Kidney (tissue), 14 donors: ENCODE results near the gene IL4R. TPM values are rescaled to one million over a fixed set of nuclear protein-coding genes. Genes with fewer than 3 reads are reported as not detected.

Source experiments
- DNase-seq, 5 donors: peaks; one replicate each; pipeline ENCODE4 v3.0.0-alpha.2; 2013 to 2020
- FAIRE-seq: peaks from 2 replicates; lab custom pipeline; 2012; peaks lifted over from hg19 to GRCh38; lab: Jason Lieb, UNC
- H3K27ac ChIP-seq, 2 donors: one replicate each; pipeline ENCODE4 v1.7.0; 2013; ENCODE audit warnings: low read depth in 2 of 2, low read length in 2 of 2, inconsistent platforms in 1 of 2
- H3K27me3 ChIP-seq: one replicate; pipeline ENCODE4 v1.7.1; 2013; ENCODE audit warnings: low read length, inconsistent platforms; ENCODE audit not compliant: control insufficient read depth, insufficient read depth
- H3K36me3 ChIP-seq, 3 donors: one replicate each; pipeline versions ENCODE4 v1.7.0 to v1.7.1; 2013; ENCODE audit warnings: low read length in 3 of 3, control low read depth in 1 of 3, inconsistent platforms in 1 of 3; ENCODE audit not compliant: insufficient read depth in 3 of 3, control insufficient read depth in 2 of 3
- H3K4me1 ChIP-seq, 3 donors: one replicate each; pipeline versions ENCODE4 v1.7.0 to v1.7.1; 2013; ENCODE audit warnings: low read length in 3 of 3, inconsistent platforms in 1 of 3, low read depth in 1 of 3; ENCODE audit not compliant: control insufficient read depth in 2 of 3, insufficient read depth in 2 of 3
- H3K4me3 ChIP-seq, 3 donors: one replicate each; pipeline versions ENCODE4 v1.7.0 to v1.8.1; 2013; ENCODE audit warnings: low read length in 3 of 3, control low read depth in 1 of 3, inconsistent platforms in 1 of 3
- H3K9ac ChIP-seq, 3 donors: one replicate each; pipeline versions ENCODE4 v1.7.0 to v1.7.1; 2013; ENCODE audit warnings: low read length in 3 of 3, control low read depth in 1 of 3, inconsistent platforms in 1 of 3
- H3K9me3 ChIP-seq, 3 donors: one replicate each; pipeline versions ENCODE4 v1.7.0 to v1.7.1; 2013; ENCODE audit warnings: low read length in 3 of 3, control low read depth in 1 of 3, inconsistent platforms in 1 of 3; ENCODE audit not compliant: control insufficient read depth in 2 of 3, insufficient read depth in 1 of 3
- intact Hi-C: fragments of 100-400 bp; cut with DNase I; formaldehyde crosslinking; loops from one replicate; pipeline ENCODE4 v1.11.1; 2022
- polyA plus RNA-seq: library from polyadenylated mRNA; stranded (reverse); fragments of 350-450 nt; fragmentation: Illumina TruSeq; extraction: RNeasy Lipid Tissue Mini Kit (QIAGEN cat#74804); gene quantifications from one replicate; pipeline ENCODE4 v1.2.3, GENCODE V29; 2014; ENCODE audit warnings: low read depth, low replicate concordance; ENCODE audit not compliant: insufficient read depth
- total RNA-seq: library from RNA; stranded (reverse); fragmentation: NEBNext Ultra II Directional; extraction: Animal tissue kit (Norgen Biotek cat#: 25700); gene quantifications from one replicate; pipeline ENCODE4 v1.2.1, GENCODE V29; 2021
- TF ChIP-seq, protein P1 (sequence below): IDR thresholded peaks from 3 replicates; pipeline ENCODE4 v1.5.1; 2012; ENCODE audit warnings: mild to moderate bottlenecking, moderate library complexity, borderline replicate concordance; ENCODE audit not compliant: insufficient read depth; ENCODE audit errors: extremely low read depth
- donor health status: control.
- donor health status: control.
- donor health status: control.
- donor health status: control.
- donor health status: control.
- donor health status: DM: yes; HTN: yes; CAD: no.
- donor health status: Normal renal cell carcinoma (clear cell type).

Gene IL4R
- total and polyA plus RNA-seq, 2 donors from 2014 or later = 13.8 to 115 TPM

DNA sequence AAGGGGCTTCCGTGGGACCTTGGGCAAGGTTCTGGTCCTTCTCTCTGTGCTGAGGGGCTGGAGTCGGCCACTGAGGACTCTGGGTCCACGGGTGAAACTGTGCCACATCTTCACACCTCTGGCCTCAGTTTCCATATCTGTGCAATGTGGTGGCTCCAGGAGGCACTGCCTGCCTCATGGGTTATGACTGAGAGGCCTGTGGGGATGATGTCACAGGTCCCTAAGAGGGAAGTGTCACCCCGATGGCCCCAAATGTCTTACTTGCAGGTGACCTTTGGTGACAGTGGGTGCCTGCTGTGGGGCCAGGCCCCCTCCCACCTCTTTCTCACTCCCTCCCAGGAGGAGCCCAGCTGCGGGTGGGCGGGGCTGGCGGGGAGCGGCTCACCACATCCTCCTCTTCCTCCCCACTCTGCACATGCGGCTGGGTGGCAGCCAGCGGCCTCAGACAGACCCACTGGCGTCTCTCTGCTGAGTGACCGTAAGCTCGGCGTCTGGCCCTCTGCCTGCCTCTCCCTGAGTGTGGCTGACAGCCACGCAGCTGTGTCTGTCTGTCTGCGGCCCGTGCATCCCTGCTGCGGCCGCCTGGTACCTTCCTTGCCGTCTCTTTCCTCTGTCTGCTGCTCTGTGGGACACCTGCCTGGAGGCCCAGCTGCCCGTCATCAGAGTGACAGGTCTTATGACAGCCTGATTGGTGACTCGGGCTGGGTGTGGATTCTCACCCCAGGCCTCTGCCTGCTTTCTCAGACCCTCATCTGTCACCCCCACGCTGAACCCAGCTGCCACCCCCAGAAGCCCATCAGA is 88.2 kb downstream of the IL4R start, which contains the start of gene IL21R:
TSS of gene IL21R (plus strand) at position 407 of the 801 bp plus-strand sequence. CDS start 27,898 bp downstream, outside the sequence.
- TF ChIP-seq, protein P1, sequence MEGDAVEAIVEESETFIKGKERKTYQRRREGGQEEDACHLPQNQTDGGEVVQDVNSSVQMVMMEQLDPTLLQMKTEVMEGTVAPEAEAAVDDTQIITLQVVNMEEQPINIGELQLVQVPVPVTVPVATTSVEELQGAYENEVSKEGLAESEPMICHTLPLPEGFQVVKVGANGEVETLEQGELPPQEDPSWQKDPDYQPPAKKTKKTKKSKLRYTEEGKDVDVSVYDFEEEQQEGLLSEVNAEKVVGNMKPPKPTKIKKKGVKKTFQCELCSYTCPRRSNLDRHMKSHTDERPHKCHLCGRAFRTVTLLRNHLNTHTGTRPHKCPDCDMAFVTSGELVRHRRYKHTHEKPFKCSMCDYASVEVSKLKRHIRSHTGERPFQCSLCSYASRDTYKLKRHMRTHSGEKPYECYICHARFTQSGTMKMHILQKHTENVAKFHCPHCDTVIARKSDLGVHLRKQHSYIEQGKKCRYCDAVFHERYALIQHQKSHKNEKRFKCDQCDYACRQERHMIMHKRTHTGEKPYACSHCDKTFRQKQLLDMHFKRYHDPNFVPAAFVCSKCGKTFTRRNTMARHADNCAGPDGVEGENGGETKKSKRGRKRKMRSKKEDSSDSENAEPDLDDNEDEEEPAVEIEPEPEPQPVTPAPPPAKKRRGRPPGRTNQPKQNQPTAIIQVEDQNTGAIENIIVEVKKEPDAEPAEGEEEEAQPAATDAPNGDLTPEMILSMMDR = no peak
- no peaks in the 10 kb centered on the region for H3K36me3 ChIP-seq
- intact Hi-C loops = no loop called here
- peak within 1 kb of the TSS in 2 of 3 donors; percentile 6 to 29 for H3K4me3 ChIP-seq
- FAIRE-seq = no peak
- DNase-seq = peak in 4 of 5 donors; percentile 18 to 92 (median 38)
- no peak within 1 kb of the TSS for H3K9ac ChIP-seq
- H3K9me3 ChIP-seq = no peaks in the 10 kb centered on the region
- no peaks in the 10 kb centered on the region for H3K27me3 ChIP-seq
- H3K27ac ChIP-seq = no peak within 1 kb of the TSS
- H3K4me1 ChIP-seq = peaks cover 0 to 11% (median 0%) of the 10 kb centered on the region in 3 donors

DNA sequence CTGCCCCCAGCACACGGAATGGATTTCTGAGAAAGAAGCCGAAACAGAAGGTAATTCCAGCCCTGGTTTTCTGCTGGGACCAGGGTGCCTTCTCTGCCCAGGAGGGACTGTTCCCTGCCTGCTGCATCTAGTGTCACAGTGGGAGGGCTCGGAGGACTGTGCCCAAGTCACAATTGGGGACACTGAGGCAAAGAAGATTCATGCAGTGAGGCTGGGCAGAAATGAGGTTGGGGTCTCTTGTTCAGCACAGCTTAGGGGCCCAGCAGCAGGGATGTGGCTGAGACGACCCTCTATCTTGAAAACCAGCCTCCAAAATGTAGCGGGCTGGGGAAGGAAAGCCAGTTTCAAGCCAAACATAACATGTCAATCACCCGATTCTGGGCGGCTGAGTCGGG is 88.8 kb downstream of the IL4R start:
- no peaks in the 10 kb centered on the region for H3K27me3 ChIP-seq
- no peak overlapping the region for H3K9ac ChIP-seq
- no peaks in the 10 kb centered on the region for H3K9me3 ChIP-seq
- TF ChIP-seq, protein P1 = no peak
- H3K27ac ChIP-seq = no peak overlapping the region
- H3K4me1 ChIP-seq = peaks cover 0 to 11% (median 0%) of the 10 kb centered on the region in 3 donors
- peak overlapping the region in 2 of 3 donors; percentile 6 to 29 for H3K4me3 ChIP-seq
- H3K36me3 ChIP-seq = no peaks in the 10 kb centered on the region
- no peak for DNase-seq
- no peak for FAIRE-seq
- intact Hi-C loops = no loop called here

DNA sequence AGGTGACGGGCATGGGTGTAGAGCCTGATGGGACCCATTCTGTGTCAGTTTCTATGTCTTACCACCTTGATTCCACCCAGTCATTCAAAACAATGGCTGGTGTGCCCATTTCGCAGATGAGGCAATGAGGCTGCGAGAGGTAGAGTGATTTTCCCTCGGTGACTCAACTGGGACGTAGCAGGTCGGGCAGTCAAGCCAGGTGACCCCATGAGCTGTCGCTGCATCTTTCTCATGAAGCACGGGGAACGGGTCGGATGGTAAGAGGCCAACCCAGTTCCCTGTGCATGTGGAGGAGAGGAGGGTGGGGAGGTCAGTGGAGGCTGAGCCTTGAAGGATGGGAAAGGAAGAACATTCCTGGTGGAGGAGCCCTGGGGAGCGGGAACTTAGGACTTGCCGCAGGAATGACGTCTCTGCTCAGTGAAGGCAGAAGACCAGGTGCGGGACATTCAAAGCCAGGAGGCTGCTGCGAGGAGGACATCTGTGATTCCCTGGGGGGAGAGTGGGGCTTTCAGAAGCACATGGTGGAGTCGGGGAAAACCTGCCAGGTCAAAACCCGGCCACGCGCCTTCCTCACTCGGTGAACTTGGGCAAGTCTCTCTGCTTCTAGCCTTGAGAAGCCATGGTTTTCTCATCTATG is 89.3 kb downstream of the IL4R start:
- H3K36me3 ChIP-seq = no peaks in the 10 kb centered on the region
- FAIRE-seq = no peak
- no peak for DNase-seq
- no peaks in the 10 kb centered on the region for H3K27me3 ChIP-seq
- H3K9me3 ChIP-seq = no peaks in the 10 kb centered on the region
- TF ChIP-seq, protein P1 = no peak
- H3K27ac ChIP-seq = no peak overlapping the region
- H3K4me1 ChIP-seq = peaks cover 0 to 11% (median 0%) of the 10 kb centered on the region in 3 donors
- intact Hi-C loops = no loop called here
- H3K9ac ChIP-seq = no peak overlapping the region
- H3K4me3 ChIP-seq = peak overlapping the region in 2 of 3 donors; percentile 6 to 29
